Measurements from ENCODE around the gene NUDT3.
"Not testable (repeated sequence)": the region's sequence is repeated elsewhere in the genome, so short reads cannot be mapped to it uniquely, and the experiment has no call there.

The NUDT3 gene

GRCh38 chr6:34365781-34366638 lies 26.5 kb downstream of the NUDT3 start:
- DNase-seq: not testable (repeated sequence)

- not testable (repeated sequence) for DNase-seq
These were observed 28.8 kb downstream of the NUDT3 start for GRCh38 chr6:34363681-34364075.

GRCh38 chr6:34362909-34363680 lies 29.4 kb downstream of the NUDT3 start:
- DNase-seq: no peak

GRCh38 chr6:34362176-34362575 lies 30.3 kb downstream of the NUDT3 start:
- no peak for DNase-seq

GRCh38 chr6:34360556-34360955 lies 31.9 kb downstream of the NUDT3 start:
- no peak for DNase-seq

- DNase-seq: no peak
These were observed 32.9 kb downstream of the NUDT3 start for GRCh38 chr6:34359418-34360158.

- no peak for DNase-seq
These were observed 34.0 kb downstream of the NUDT3 start for GRCh38 chr6:34358389-34358905.

GRCh38 chr6:34357937-34358336 lies 34.5 kb downstream of the NUDT3 start:
- no peak for DNase-seq

GRCh38 chr6:34355889-34356288 lies 36.6 kb downstream of the NUDT3 start:
- DNase-seq: no peak

GRCh38 chr6:34354230-34354629 lies 38.2 kb downstream of the NUDT3 start:
- not testable (repeated sequence) for DNase-seq

- DNase-seq: not testable (repeated sequence)
These were observed 38.9 kb downstream of the NUDT3 start for GRCh38 chr6:34353530-34353929.

GRCh38 chr6:34352305-34352937 lies 40.0 kb downstream of the NUDT3 start:
- no peak for DNase-seq

- no peak for DNase-seq
These were observed 41.6 kb downstream of the NUDT3 start for GRCh38 chr6:34350934-34351217.

- no peak for DNase-seq
These were observed 42.1 kb downstream of the NUDT3 start for GRCh38 chr6:34350137-34350933.

GRCh38 chr6:34349211-34349610 lies 43.3 kb downstream of the NUDT3 start:
- no peak for DNase-seq

GRCh38 chr6:34347303-34347702 lies 45.2 kb downstream of the NUDT3 start:
- DNase-seq: no peak

GRCh38 chr6:34346175-34347119 lies 46.0 kb downstream of the NUDT3 start:
- DNase-seq: no peak

- no peak for DNase-seq
These were observed 48.7 kb downstream of the NUDT3 start for GRCh38 chr6:34343806-34344205.

GRCh38 chr6:34342247-34342646 lies 50.2 kb downstream of the NUDT3 start:
- DNase-seq: no peak

- DNase-seq: no peak
These were observed 50.9 kb downstream of the NUDT3 start for GRCh38 chr6:34341481-34341971.

All from activated effector memory CD4-positive, alpha-beta T cell treated with anti-CD3 and anti-CD28 coated beads, Interleukin-2, amount 50 U/mL, for 16 hours (primary cell).